NOMO-1 treated with DMSO at 0.1 percent for 48 hours (cell line): ENCODE data around the gene CAPZA2.
"Not testable (repeated sequence)": the region's sequence is repeated elsewhere in the genome, so short reads cannot be mapped to it uniquely, and the experiment has no call there.

Experiments used
- DNase-seq: peaks from one replicate; lab custom pipeline; 2025; ENCODE audit not compliant: unreplicated experiment; lab: John Stamatoyannopoulos, UW

CAPZA2 gene

DNA sequence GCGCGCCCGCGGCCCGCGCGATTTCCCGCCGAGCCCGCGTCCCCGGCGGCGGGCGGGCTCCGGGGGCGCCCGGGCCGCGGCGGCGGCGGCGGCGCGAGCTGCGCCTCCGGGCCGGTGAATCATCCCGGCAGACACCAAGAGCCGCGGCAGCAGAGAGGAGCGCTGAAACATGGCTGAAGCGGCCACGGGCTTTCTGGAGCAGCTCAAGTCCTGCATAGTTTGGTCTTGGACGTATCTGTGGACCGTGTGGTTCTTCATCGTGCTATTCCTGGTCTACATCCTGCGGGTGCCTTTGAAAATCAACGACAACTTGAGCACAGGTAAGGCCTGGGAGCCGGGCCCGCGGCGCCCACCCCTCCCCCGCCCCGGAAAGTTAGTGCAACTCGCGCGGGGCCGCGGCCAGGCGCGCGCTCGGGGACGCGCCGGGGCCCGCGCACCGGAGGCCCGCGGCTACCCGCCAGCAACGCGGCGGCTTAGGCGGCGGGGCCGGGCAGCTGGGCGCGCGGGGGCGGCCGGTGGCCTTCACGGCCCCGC lies 91.1 kb downstream of the CAPZA2 start, which contains the start of gene ST7:
Gene ST7 (plus strand): TSS at position 130 of the 534 bp plus-strand sequence. CDS start 40 bp downstream, at position 170.
- peak; percentile 31 for DNase-seq

DNA sequence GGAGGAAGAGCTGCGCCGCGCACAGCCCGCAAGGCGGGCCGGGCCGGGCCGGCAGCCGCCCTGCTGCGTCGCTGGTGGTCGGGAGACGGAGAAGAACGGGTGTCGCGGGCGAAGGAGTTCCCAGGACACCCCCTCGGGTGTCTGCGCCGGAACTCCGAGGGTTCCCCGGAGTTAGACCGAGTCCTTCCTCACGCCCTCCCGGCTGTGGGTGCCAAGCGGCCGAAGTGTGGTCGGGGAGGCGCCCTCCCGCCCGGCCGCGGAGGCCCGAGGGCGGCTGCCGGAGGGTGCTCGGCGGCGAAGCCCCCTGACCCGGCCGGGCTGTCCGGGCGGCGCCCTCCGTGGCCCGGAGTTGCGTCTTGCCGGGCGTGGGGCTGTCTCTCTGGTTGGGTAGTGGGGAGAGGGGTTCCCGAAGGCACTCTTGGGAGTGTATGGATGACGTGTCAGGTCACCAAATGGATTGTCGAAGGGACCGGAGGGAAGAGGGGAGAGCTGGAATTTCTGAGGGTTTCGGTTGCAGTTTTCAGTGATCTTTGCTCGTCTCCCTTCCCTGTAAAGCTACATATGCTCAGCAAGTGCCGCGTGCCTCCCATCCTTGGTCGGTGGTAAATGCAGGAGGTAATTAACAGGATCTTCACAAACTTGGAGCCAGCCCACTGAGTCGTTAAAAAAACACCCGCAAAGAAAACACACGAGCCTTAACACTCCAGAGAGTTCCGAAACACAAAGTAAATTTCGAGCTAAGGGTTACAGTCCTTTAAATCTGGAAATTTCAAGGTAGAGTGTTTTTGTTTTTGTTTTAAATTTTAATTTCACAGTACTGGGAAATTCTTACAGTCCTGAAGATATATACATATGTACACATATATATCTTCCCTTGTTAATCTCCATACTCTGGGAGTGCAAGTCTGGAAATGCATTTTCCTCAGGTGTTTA lies 91.8 kb downstream of the CAPZA2 start:
- peak; percentile 21 for DNase-seq

DNA sequence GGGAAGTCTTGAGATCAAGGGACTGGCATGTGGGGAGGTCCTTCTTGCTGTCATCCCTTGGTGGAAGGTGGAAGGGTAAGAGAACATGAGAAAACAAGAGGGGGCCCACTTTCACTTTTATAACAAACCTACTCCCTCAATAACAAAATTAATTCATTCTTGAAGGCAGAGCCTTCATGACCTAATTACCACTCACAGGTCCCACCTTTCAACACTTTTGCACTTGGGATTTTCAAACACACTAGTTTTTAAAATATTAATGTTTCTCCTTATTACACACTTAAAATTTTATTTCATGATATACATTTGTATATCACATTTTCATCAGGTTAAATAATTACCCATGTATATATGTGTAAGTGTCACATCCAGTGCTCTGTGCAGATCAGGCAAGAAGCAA lies 93.0 kb downstream of the CAPZA2 start:
- DNase-seq: no peak

DNA sequence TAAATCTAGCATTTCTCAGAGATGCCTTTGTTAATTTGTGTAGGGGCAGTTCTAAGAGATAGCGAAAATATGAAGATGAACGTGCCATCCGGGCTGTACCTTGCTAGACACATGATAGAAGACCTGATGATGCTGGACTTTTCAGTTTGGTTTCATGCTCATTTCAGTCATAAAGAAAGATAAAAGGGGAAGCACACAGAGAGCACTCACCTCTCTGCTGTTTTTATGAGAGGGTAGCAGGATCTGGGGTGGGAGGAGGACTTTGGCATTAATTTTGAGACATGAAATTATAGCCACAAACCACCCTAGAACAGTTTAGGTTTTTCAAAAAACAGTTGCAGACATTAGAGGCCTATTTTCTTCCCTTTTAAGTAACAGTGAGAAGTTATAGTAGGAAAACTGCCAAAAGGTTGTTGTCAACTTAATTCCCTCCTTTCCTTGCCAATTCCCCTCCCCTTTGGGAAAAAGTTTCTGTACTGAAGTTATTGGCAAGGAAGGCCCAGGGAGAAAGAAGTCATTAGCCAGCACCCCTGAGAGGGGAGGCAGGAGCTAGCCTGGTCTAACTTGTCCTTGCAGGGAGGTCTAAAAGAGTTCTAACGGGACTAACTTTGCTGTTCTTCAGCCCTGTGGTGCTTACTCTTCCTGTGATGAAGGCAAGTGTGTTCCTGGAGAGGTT lies 93.6 kb downstream of the CAPZA2 start:
- DNase-seq: peak; percentile 27

DNA sequence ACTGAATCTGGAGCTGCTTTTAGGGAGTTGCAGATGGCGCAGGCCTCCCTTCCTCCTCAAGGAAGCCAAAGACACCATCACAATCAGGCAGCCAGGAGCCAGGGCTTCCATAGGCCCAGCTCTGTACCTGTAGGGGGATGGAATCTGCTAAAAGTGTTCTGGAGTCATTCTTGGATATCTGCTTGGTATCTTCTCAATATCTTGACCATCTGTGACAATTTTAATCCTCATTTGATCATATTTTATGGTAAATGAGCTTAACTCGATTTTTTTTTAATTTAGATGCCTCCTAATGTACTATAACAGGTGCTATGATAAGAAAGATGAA lies 94.1 kb downstream of the CAPZA2 start:
- no peak for DNase-seq

DNA sequence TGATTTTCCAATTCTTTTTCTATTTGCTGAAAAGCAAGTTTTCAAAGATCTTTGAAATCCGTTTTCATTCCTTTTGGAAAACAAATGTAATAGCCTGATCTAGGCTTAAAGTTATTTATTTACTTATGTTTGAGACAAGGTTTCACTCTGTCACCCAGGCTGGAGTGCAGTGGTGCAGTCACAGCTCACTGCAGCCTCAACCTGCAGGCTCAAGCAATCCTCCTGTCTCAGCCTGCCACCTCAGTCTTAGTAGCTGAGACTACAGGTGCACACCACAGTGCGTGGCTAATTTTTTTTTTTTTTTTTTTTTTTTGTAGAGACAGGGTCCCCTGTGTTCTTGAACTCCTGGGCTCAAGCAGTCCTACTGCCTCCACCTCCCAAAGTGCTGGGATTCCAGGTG lies 95.5 kb downstream of the CAPZA2 start:
- no peak for DNase-seq

DNA sequence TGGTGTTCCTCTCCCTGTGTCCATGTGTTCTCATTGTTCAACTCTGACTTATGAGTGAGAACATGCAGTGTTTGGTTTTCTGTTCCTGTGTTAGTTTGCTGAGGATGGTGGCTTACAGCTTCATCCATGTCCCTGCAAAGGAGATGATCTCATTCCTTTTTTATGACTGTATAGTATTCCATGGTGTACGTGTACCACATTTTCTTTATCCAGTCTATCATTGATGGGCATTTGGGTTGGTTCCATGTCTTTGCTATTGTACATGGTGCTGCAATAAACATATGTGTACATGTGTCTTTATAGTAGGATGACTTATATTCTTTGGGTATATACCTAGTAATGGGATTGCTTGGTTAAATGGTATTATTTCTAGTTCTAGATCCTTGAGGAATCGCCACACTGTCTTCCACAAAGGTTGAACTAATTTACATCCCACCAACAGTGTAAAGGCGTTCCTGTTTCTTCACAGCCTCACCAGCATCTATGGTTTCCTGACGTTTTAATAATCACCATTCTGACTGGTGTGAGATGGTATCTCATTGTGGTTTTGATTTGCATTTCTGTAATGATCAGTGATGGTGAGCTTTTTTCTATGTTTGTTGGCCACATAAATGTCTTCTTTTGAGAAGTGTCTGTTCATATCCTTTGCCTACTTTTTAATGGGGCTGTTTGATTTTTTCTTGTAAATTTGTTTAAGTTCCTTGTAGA lies 99.7 kb downstream of the CAPZA2 start:
- not testable (repeated sequence) for DNase-seq

DNA sequence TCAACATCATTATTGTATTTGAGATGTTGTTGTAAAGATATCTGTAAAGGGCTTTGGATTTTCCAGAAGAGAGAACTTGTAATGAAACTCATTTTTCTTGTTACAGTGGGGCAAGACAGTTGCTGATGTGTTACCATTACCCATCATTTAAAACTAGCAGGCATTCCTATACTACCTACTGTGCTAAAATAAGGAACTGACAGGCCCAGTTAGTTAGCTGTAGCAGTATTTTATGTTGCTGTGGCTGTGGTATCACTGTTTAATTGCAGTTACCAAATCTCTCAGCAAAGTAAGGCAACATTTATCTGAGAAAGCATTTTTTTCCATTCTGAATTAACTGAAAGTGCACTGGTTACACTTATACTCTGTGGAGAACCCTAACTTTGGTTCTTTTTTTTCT lies 100.8 kb downstream of the CAPZA2 start:
- DNase-seq: peak; percentile 56

DNA sequence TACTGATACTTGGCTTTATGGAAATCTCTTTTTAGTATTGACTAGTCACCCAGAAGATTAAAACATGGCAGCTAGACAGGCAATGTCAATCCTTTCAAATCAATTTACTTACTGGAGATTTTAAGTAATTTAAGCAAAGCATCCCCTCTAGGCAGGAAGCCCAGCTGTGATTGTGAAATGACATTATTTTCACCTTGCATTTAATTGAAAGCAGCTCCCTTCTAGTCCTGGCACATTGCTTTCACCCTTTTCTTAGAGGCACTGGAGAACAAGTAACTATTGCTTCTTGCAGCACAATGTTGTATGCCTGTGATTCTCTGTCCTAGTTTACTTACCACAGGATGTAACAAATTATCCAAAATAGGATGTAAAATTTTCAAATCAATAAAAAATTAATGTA lies 104.2 kb downstream of the CAPZA2 start:
- no peak for DNase-seq

DNA sequence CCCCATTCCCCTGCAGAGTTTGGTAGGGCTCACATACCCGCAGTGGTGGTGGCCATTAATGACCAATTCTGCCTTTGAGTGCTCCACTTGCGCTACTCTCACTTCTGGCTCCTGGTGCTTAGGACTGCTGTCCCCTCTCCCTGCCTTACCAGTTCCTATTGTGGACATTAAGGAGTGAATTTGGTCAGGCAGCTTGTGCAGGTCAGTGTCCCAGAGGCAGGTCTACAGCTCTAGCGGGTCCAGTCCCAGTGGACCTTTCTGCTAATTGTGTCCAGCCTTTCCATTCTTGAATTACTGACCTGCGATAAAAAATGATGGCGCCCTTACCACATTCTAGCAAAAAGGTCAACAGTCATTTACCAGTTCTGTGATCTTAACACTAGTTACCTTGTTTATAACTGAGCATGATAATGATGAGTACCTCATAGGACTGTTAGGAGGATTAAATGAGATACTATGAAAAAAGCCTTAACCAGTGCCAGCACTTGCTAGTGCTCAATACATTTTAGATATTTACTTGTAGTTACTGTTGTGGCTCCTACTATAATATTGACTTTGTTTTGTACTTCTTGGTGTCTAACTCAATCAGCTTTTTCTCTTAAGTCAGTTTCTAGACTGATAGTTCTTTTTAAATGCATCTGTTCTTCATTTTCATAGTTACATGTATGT lies 105.0 kb downstream of the CAPZA2 start:
- DNase-seq: no peak

DNA sequence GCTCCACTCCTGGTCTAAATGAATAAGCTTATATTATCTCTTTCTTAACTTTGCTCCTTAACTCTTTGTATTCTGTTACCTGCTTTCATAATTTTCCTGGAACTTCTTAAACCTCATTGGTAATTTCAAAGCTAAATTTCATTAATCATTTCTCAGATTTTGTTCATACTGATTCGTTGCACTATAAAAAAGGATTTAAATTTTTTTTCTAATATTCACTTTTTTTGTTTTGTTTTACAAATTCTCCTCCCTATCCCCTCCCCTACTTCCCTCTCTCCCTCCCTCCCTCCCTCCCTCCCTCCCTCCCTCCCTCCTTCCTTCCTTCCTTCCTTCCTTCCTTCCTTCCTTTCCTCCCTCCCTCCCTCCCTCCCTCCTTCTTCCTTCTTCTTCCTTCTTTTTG lies 105.6 kb downstream of the CAPZA2 start:
- no peak for DNase-seq

DNA sequence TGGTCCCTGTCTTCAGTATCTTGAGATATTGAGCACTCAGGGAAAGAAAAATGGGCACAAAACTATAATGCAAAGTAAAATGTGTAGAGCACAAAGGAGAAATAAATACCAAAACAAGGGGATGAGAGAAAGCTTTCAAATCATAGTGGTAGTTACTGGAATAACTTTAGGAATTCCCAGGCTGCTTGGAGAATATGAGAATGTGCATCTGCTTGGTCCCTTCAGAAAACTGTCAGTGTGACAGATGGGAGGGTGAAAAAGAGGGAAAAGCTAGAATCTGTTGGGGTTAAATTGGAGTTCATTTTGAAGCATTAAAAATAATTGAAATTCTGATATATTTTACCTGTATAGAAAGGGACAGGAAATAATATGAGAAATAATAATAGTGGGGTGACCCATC lies 106.2 kb downstream of the CAPZA2 start:
- DNase-seq: no peak

DNA sequence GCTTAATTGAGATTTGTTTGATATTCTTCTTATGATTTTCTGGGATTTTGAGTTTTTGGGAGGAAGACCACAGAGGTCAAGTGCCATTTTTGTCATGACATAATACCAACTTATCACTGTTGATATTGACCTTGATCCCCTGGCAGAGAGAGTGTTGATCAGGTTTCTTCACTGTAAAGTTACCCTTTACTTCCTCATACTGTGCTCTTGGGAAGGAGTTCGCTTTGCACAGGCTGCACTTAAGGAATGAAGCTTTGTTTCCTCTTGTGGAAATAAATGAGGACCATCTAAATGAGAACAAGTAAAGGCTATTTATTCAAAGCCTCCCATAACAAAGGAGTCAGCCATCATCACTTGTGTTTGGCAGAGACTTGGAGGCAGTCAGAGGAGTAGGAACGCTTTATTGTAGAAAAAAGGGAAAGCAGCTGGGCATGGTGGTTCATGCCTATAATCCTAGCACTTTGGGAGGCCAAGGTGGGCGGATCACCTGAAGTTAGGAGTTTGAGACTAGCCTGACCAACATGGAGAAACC lies 107.0 kb downstream of the CAPZA2 start:
- DNase-seq: peak; percentile 7

DNA sequence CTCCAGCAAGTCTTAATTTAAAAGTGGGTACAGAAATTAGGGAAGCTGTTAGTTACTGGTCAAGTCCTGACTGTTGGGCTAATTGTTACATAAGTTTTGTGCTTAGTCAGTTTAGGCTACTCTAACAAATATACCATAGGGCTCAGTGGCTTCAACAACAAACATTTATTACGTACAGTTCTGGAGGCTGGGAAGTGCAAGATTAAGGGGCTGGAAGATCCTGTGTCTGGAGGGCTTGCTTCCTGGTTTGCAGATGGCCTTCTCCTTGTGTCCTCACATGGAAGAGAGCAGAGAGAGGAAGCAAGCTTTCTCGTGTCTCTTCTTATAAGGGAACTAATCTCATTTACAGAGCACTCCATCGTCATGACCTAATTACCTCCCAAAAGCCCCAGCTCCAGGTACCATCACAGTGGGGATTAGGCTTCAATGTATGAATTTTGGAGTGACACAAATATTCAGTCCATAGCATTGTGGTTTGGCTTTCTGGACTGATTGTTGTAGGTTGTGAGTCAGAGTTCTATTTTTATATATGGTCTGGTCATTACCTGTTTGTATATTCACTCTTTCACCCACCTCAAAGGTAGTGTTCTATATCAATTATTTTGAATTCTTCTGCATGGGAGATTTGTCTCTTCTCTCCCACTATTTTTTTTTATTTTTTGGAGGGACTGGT lies 108.0 kb downstream of the CAPZA2 start:
- DNase-seq: peak; percentile 44

DNA sequence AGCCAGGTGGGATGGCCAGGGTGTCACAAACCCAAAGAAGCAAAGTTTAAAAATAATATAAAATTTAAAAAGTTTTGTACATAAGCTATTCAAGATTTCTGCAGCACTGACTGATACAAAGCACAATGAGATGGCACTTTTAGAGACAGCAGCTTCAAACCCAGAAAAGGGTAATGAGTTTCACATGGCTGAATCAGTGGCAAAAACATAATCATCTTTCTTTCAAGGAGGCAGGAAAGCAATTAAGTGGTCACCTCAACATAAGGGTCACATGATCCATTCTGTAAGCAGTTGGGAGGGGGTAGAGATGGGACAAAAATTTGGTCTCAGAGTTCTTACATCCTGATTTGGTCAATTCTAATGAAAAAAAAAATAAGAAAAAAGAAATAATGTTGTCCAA lies 108.8 kb downstream of the CAPZA2 start:
- peak; percentile 27 for DNase-seq
